Lower leg skin (tissue), 3 donors: ENCODE data around the gene TM4SF1.

Experiments
- POLR2A ChIP-seq, 2 donors: fragments of 450-650 bp; IDR thresholded peaks; one replicate each; pipeline ENCODE4 v1.6.1; 2016 to 2017; ENCODE audit warnings: antibody characterized with exemption in 2 of 2, mild to moderate bottlenecking in 1 of 2, moderate library complexity in 1 of 2
- TF ChIP-seq, protein P1 (sequence below), 3 donors: fragments of 450-650 bp; IDR thresholded peaks; one replicate each; pipeline ENCODE4 v1.5.1; 2016; ENCODE audit warnings: antibody characterized with exemption in 3 of 3, mild to moderate bottlenecking in 3 of 3, moderate library complexity in 2 of 3

GRCh38 chr3:149325581-149325980, 51.9 kb downstream of the TM4SF1 start:
- TF ChIP-seq POLR2A (IDR thresholded peaks at IDR 0.05), result no peak
- TF ChIP-seq, protein P1, sequence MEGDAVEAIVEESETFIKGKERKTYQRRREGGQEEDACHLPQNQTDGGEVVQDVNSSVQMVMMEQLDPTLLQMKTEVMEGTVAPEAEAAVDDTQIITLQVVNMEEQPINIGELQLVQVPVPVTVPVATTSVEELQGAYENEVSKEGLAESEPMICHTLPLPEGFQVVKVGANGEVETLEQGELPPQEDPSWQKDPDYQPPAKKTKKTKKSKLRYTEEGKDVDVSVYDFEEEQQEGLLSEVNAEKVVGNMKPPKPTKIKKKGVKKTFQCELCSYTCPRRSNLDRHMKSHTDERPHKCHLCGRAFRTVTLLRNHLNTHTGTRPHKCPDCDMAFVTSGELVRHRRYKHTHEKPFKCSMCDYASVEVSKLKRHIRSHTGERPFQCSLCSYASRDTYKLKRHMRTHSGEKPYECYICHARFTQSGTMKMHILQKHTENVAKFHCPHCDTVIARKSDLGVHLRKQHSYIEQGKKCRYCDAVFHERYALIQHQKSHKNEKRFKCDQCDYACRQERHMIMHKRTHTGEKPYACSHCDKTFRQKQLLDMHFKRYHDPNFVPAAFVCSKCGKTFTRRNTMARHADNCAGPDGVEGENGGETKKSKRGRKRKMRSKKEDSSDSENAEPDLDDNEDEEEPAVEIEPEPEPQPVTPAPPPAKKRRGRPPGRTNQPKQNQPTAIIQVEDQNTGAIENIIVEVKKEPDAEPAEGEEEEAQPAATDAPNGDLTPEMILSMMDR (IDR thresholded peaks at IDR 0.05), result no peak
